Measurements from ENCODE around the gene BTBD9. TPM values are rescaled to one million over a fixed set of nuclear protein-coding genes. Genes with fewer than 3 reads are reported as not detected.
"Not testable (repeated sequence)": the region's sequence is repeated elsewhere in the genome, so short reads cannot be mapped to it uniquely, and the experiment has no call there.

The BTBD9 gene
- total and polyA plus RNA-seq, 10 donors, result 1.2 to 43.1 (median 27.8) TPM

GRCh38 chr6:38350942-38351341 lies 288.8 kb downstream of the BTBD9 start:
- Histone ChIP-seq H3K4me1 (peaks cover 0 to 26% (median 13%) of the 10 kb centered on the region in 6 donors), H3K36me3 (no peaks in the 10 kb centered on the region), H3K4me3 (no peak overlapping the region), H3K27ac (no peak overlapping the region), H3K27me3 (replicated peaks in 1 of 7) (no peaks in the 10 kb centered on the region), H3K9me3 (no peaks in the 10 kb centered on the region)
- TF ChIP-seq POLR2AphosphoS5 (IDR thresholded peaks at IDR 0.05) (no peak), CTCF (IDR thresholded peaks at IDR 0.05 in 8 of 11, conservative IDR thresholded peaks at IDR 0.05 in 3 of 11) (no peak), POLR2A (IDR thresholded peaks at IDR 0.05) (no peak)
- no peak for DNase-seq
- intact Hi-C loops (cut with DNase I; ENCODE audit: low total_unique reads), result no loop called here

- Histone ChIP-seq H3K27me3 (replicated peaks in 1 of 7) (no peaks in the 10 kb centered on the region), H3K9me3 (no peaks in the 10 kb centered on the region), H3K27ac (no peak overlapping the region), H3K4me3 (no peak overlapping the region), H3K36me3 (peaks cover 0 to 3% (median 0%) of the 10 kb centered on the region in 6 donors), H3K4me1 (peaks cover 0 to 19% (median 10%) of the 10 kb centered on the region in 6 donors)
- intact Hi-C loops (cut with DNase I; ENCODE audit: low total_unique reads), result no loop called here
- WGBS, 5 donors, result 95 to 96% (median 96%) methylated on average over 4 of the region's 4 CpGs
- DNase-seq, result no peak
- TF ChIP-seq POLR2A (IDR thresholded peaks at IDR 0.05), result no peak
- no peak for TF ChIP-seq CTCF (IDR thresholded peaks at IDR 0.05 in 8 of 11, conservative IDR thresholded peaks at IDR 0.05 in 3 of 11)
Measured at GRCh38 chr6:38350220-38350619, 289.5 kb downstream of the BTBD9 start.

GRCh38 chr6:38349795-38350194 lies 289.9 kb downstream of the BTBD9 start:
- no peaks in the 10 kb centered on the region for H3K27me3 ChIP-seq (replicated peaks in 1 of 7)
- no peak for DNase-seq
- WGBS, 5 donors, result 85 to 92% (median 91%) methylated on average over 3 of the region's 3 CpGs
- peaks cover 0 to 16% (median 6%) of the 10 kb centered on the region in 6 donors for H3K4me1 ChIP-seq
- H3K27ac ChIP-seq, result no peak overlapping the region
- H3K4me3 ChIP-seq, result no peak overlapping the region
- H3K36me3 ChIP-seq, result peaks cover 0 to 3% (median 0%) of the 10 kb centered on the region in 6 donors
- TF ChIP-seq POLR2A (IDR thresholded peaks at IDR 0.05) (no peak), CTCF (IDR thresholded peaks at IDR 0.05 in 8 of 11, conservative IDR thresholded peaks at IDR 0.05 in 3 of 11) (no peak), POLR2AphosphoS5 (IDR thresholded peaks at IDR 0.05) (no peak)
- intact Hi-C loops (cut with DNase I; ENCODE audit: low total_unique reads), result no loop called here
- H3K9me3 ChIP-seq, result no peaks in the 10 kb centered on the region

- Histone ChIP-seq H3K27me3 (replicated peaks in 1 of 7) (no peaks in the 10 kb centered on the region), H3K4me1 (peaks cover 0 to 11% (median 3%) of the 10 kb centered on the region in 6 donors), H3K4me3 (no peak overlapping the region), H3K27ac (no peak overlapping the region), H3K9me3 (no peaks in the 10 kb centered on the region), H3K36me3 (peaks cover 0 to 3% (median 0%) of the 10 kb centered on the region in 6 donors)
- intact Hi-C loops (cut with DNase I; ENCODE audit: low total_unique reads), result no loop called here
- 84 to 92% (median 92%) methylated on average over 2 of the region's 2 CpGs for WGBS, 5 donors
- no peak for TF ChIP-seq POLR2AphosphoS5 (IDR thresholded peaks at IDR 0.05)
- no peak for DNase-seq
Measured at GRCh38 chr6:38349221-38349620, 290.5 kb downstream of the BTBD9 start.

GRCh38 chr6:38348371-38348770 lies 291.4 kb downstream of the BTBD9 start:
- H3K36me3 ChIP-seq, result peaks cover 0 to 6% (median 0%) of the 10 kb centered on the region in 6 donors
- no peaks in the 10 kb centered on the region for H3K27me3 ChIP-seq (replicated peaks in 1 of 7)
- H3K27ac ChIP-seq, result no peak overlapping the region
- no peak for TF ChIP-seq POLR2AphosphoS5 (IDR thresholded peaks at IDR 0.05)
- no peak for TF ChIP-seq POLR2A (IDR thresholded peaks at IDR 0.05)
- TF ChIP-seq CTCF (IDR thresholded peaks at IDR 0.05 in 8 of 11, conservative IDR thresholded peaks at IDR 0.05 in 3 of 11), result no peak
- intact Hi-C loops (cut with DNase I; ENCODE audit: low total_unique reads), result no loop called here
- no peaks in the 10 kb centered on the region for H3K9me3 ChIP-seq
- WGBS, 5 donors, result 89 to 96% (median 95%) methylated on average over 3 of the region's 3 CpGs
- H3K4me3 ChIP-seq, result no peak overlapping the region
- H3K4me1 ChIP-seq, result peaks cover 0 to 4% (median under 1%) of the 10 kb centered on the region in 6 donors
- no peak for DNase-seq

- H3K4me3 ChIP-seq; H3K27me3 ChIP-seq (replicated peaks in 1 of 7); H3K9me3 ChIP-seq; intact Hi-C loops (cut with DNase I; ENCODE audit: low total_unique reads); DNase-seq; H3K27ac ChIP-seq; H3K4me1 ChIP-seq: not testable (repeated sequence)
- 92 to 97% (median 95%) methylated on average over 8 of the region's 8 CpGs for WGBS, 5 donors
- peaks cover 0 to 11% (median 0%) of the 10 kb centered on the region in 6 donors for H3K36me3 ChIP-seq
Measured at GRCh38 chr6:38347829-38348228, 291.9 kb downstream of the BTBD9 start.
